HG03159 (cell line): ENCODE data around the gene GPR42.

ENCODE experiments used
- ATAC-seq: cut with Tn5 transposase; IDR thresholded peaks from one replicate; pipeline ENCODE4 v1.9.1; 2021; ENCODE audit warnings: mild to moderate bottlenecking, moderate library complexity; ENCODE audit not compliant: unreplicated experiment

Gene GPR42, protein sequence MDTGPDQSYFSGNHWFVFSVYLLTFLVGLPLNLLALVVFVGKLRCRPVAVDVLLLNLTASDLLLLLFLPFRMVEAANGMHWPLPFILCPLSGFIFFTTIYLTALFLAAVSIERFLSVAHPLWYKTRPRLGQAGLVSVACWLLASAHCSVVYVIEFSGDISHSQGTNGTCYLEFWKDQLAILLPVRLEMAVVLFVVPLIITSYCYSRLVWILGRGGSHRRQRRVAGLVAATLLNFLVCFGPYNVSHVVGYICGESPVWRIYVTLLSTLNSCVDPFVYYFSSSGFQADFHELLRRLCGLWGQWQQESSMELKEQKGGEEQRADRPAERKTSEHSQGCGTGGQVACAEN

DNA sequence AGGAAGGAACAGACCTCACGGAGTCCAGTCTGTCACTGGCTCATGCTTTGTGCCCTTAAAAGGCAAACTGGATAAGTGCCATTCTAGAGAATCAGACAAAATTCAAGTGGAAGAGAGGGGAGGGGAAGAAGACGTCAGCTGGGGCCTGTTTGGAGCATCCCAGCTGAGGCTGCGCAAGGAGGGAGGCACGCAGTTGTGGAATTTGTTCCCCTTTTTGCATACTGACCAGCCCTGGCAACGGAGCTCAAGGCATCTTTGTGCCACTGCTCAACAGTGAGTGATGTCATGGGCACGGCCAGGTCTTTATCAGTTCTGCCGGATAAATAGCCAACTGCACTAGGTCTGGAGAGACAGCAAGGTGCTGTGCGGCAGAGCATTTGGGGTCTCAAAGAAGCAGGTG lies at the start of gene GPR42:
TSS of gene GPR42 (plus strand) at position 347 of the 400 bp plus-strand sequence. CDS start 292 bp downstream, outside the sequence.
- ATAC-seq = no peak

GRCh38 chr19:35321291-35321690 lies 49.6 kb upstream of the GPR42 start:
- ATAC-seq = no peak

DNA sequence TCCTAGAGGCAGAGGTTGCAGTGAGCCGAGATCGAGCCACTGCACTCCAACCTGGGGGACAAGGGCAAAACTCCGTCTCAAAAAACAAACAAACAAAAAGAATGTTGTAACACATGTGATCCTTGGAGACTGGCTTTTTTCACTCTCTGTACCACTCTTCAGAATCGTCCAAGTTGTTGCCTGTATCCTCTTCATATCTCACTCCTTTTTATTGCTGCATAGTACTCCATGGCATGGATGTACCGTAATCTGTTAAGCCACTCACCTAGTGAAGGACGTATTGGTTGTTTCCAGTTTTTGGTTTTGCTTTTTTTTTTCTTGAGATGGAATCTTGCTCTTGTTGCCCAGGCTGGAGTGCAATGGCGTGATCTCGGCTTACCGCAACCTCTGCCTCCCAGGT lies 48.9 kb upstream of the GPR42 start:
- no peak for ATAC-seq

GRCh38 chr19:35327642-35328041 lies 43.2 kb upstream of the GPR42 start:
- ATAC-seq = no peak

DNA sequence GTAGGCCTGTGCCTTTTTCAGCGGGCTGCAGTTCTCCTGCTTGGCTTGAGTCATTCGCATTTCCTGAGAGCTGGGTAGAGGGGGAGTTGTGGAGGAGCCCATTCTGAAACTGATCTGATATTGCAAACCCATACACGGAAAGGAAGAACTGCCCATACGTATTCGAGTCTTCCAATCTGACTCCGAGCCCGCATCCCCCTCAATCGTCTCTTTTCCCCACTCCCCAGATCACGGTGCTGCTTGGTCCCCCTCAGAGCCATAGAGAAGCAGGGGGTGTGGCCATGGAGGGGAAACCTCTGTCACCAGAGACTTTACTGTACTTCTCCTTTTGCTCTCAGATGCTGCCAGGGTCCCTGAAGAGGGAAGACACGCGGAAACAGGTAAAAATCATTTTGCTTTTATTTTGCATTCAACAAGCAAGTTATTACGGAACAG lies 42.0 kb upstream of the GPR42 start, which contains the start of gene CD22:
TSS of gene CD22 (plus strand) at position 337 of the 435 bp plus-strand sequence. CDS start 2,854 bp downstream, outside the sequence.
- no peak for ATAC-seq

DNA sequence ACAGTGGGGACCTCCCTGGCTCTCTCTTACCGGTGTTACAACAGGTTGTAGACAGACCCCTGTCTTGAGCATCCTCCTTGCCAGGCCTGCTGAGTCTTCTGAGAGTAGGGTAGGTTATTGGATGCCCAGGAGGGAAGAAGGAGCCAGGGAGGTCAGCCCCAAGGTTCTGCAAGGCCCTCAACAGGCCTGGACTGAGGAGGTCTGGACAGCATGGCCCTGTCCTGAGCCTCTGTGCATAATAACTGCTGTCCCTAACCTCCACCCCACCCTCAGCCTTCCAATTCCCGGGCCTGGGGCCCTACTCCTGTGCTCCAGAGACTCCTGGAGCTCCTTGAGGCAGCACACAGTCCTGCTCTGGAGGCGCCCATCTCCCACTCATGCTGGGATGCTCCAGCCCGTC lies 41.5 kb upstream of the GPR42 start:
- no peak for ATAC-seq

GRCh38 chr19:35330475-35330874 lies 40.4 kb upstream of the GPR42 start:
- peak; percentile 54 for ATAC-seq

DNA sequence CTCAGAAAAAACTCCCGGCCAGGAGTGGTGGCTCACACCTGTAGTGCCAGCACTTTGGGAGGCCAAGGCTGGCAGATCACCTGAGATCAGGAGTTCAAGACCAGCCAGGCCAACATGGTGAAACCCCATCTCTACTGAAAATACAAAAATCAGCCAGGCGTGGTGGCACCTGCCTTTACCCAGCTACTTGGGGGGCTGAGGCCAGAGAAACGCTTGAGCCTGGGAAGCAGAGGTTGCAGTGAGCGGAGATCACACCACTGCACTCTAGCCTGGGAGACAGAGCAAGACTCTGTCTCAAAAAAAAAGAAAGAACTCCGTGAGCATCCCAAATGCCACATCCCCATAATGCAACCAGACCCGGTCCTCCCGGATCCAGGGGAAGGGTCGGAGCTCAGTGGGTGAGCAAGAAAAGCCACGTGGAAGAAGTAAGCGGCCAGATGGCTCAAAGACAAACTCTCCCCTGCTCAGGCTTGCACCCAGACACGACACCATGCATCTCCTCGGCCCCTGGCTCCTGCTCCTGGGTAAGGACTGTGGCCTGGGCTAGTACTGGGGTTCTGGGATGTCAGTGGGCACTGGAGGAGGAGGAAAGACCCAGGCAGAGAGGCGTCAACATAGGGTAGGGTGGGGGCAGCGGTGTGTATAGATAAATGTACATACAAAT lies 39.2 kb upstream of the GPR42 start:
- no peak for ATAC-seq

GRCh38 chr19:35332817-35333216 lies 38.1 kb upstream of the GPR42 start:
- no peak for ATAC-seq

DNA sequence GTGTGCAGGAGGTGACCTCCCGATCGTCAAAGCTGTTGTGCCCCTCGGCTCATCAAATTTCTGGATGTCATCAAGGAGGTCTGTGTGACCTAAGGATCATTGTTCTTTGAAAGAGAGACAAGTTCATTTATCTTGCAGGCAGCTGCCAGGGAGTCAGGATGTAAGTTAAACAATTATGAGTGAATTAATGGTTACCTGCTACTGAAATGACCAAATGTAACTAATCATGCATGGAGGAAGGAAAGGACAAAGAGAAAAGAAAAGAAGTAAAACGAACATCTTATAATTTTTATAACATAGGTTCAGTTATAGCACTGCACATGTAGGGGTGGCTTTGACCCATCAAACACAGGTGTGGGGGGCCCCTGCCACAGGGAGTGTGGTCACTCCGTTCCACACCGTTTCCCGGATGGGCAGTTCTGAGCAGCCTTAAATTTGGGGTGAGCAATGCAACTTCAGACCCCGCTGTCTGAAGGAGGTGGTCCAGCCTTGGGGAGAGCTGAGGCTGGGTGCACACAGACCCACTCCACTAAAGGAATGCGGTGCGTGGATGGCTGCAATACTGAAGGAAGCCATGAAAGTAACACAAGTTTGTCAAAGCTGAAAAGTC lies 36.6 kb upstream of the GPR42 start:
- no peak for ATAC-seq

- no peak for ATAC-seq
Measured at GRCh38 chr19:35336166-35336955, 34.5 kb upstream of the GPR42 start.

DNA sequence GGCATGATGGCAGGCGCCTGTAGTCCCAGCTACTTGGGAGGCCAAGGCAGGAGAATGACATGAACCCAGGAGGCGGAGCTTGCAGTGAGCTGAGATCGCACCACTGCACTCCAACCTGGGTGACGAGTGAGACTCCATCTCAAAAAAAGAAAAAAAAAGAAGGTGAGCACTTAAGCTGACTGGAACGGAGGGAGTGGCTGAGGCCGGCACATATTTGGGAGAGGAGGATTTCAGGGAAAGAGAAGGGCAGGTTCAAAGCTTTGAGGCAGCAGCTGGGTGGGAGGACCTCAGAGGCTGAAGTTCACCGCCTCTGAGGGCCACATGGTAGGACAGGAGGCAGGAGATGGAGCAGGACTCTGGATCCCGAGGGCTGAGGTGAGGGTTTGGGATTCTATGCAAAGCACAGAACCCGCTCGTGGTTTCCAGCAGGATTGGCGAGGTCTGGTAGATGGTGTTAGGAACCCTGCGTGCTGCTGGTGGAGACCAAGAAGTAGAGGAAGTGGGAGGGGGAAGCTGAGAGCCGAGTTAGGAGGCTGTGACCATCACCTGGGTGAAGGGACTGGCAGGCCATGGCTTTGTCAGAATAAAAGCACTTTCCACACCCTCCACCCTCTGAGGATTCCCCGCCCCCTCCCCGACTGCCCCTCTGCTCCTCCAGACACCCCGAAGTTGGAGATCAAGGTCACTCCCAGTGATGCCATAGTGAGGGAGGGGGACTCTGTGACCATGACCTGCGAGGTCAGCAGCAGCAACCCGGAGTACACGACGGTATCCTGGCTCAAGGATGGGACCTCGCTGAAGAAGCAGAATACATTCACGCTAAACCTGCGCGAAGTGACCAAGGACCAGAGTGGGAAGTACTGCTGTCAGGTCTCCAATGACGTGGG lies 33.5 kb upstream of the GPR42 start:
- ATAC-seq = no peak

DNA sequence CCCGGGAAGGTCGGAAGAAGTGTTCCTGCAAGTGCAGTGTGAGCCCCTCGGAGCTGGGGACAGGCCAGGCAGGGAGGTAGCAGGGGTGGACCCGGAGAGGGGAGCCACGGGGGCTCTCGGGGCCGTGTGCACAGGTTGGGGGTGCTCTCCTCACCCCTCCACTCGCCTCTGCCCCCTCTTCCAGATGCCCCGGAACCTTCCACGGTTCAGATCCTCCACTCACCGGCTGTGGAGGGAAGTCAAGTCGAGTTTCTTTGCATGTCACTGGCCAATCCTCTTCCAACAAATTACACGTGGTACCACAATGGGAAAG lies 32.9 kb upstream of the GPR42 start:
- no peak for ATAC-seq

GRCh38 chr19:35340431-35340830 lies 30.4 kb upstream of the GPR42 start:
- ATAC-seq = no peak

DNA sequence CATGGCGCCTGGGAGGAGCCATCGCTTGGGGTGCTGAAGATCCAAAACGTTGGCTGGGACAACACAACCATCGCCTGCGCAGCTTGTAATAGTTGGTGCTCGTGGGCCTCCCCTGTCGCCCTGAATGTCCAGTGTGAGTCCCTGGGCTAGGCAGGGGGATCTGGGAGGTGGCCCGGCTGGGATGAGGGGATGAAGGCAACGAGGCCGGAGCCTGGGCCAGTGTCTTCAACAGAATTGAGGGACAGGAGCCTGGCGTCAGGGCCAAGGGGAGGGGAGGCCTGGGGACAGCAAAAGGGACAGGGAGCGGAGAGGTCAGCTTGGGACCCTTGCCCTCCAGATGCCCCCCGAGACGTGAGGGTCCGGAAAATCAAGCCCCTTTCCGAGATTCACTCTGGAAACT lies 29.9 kb upstream of the GPR42 start:
- no peak for ATAC-seq

DNA sequence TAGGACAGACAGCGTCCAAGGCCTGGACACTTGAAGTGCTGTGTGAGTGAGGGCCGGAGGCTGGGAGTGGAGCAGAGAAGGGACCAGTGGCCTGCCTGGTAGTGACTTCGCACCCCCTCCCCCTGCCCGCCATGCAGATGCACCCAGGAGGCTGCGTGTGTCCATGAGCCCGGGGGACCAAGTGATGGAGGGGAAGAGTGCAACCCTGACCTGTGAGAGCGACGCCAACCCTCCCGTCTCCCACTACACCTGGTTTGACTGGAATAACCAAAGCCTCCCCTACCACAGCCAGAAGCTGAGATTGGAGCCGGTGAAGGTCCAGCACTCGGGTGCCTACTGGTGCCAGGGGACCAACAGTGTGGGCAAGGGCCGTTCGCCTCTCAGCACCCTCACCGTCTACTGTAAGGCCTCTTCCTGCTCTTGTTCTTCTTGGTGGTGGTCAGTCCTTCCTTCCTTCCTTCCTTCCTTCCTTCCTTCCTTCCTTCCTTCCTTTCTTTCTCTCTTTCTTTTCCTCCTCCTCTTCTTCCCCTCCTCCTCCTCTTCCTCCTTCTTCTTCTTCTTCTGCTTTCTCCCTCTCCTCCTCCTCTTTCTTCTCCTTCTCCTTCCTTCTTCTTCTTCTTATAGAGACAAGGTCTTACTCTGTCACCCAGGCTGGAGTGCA lies 29.2 kb upstream of the GPR42 start:
- no peak for ATAC-seq

GRCh38 chr19:35342430-35342829 lies 28.4 kb upstream of the GPR42 start:
- no peak for ATAC-seq

- no peak for ATAC-seq
Measured at GRCh38 chr19:35344511-35345031, 26.3 kb upstream of the GPR42 start.

DNA sequence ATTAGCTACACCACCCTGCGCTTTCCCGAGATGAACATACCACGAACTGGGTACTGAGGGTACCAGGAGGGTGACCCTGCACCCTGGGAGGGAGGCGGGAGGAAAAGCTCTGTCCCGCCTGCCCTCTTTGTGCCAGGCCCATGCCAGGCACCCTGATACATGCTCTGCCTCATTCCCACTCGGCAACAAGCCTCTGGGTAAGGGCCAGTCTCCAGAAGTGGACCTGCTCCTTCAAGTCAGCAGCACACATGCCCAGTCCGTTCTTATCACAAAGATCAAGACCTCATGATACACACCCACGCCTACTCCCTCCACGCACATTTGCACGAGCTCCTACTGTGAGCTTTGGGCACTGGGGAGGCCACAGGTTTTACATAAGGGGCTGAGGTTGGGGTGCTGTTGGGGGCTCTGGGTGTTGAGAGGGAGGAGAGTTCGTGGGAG lies 25.2 kb upstream of the GPR42 start:
- ATAC-seq = no peak
